Lung (tissue), 12 donors: ENCODE measurements around the gene MRPL9. TPM values are rescaled to one million over a fixed set of nuclear protein-coding genes. Genes with fewer than 3 reads are reported as not detected.
"Not testable (repeated sequence)": the region's sequence is repeated elsewhere in the genome, so short reads cannot be mapped to it uniquely, and the experiment has no call there.

Experiments used
- ATAC-seq: fragments of 200-7000 bp; cut with Tn5 transposase; one replicate; pipeline ENCODE4 v1.9.1; 2020; ENCODE audit warnings: moderate number of reproducible peaks; ENCODE audit not compliant: insufficient read depth, low FRiP score
- DNase-seq, 3 donors: peaks; one replicate each; pipeline ENCODE4 v3.0.0-alpha.2; 2013 to 2017
- H3K27ac ChIP-seq, 2 donors: one replicate each; pipeline ENCODE4 v1.5.1; 2013; ENCODE audit warnings: mild to moderate bottlenecking in 2 of 2, moderate library complexity in 2 of 2, control low read depth in 1 of 2, inconsistent platforms in 1 of 2, low read depth in 1 of 2, low read length in 1 of 2
- H3K27me3 ChIP-seq, 3 donors: one replicate each; pipeline ENCODE4 v1.5.1; 2013; ENCODE audit warnings: low read length in 2 of 3; ENCODE audit not compliant: control insufficient read depth in 3 of 3, insufficient read depth in 3 of 3
- H3K36me3 ChIP-seq, 4 donors: one replicate each; pipeline ENCODE4 v1.5.1; 2013; ENCODE audit warnings: low read length in 4 of 4, mild to moderate bottlenecking in 1 of 4, moderate library complexity in 1 of 4; ENCODE audit not compliant: control insufficient read depth in 4 of 4, insufficient read depth in 4 of 4
- H3K4me1 ChIP-seq, 5 donors: one replicate each; pipeline ENCODE4 v1.5.1; 2013; ENCODE audit warnings: low read length in 5 of 5, mild to moderate bottlenecking in 2 of 5, moderate library complexity in 1 of 5; ENCODE audit not compliant: control insufficient read depth in 5 of 5, insufficient read depth in 5 of 5
- H3K4me3 ChIP-seq: one replicate; pipeline ENCODE4 v1.5.1; 2013; ENCODE audit warnings: mild to moderate bottlenecking, control low read depth, moderate library complexity
- H3K9ac ChIP-seq, 2 donors: one replicate each; pipeline ENCODE4 v1.5.1; 2013; ENCODE audit warnings: low read length in 2 of 2, control low read depth in 1 of 2; ENCODE audit not compliant: insufficient read depth in 1 of 2
- H3K9me3 ChIP-seq, 4 donors: one replicate each; pipeline ENCODE4 v1.5.1; 2013; ENCODE audit warnings: low read length in 3 of 4, mild to moderate bottlenecking in 1 of 4, moderate library complexity in 1 of 4; ENCODE audit not compliant: control insufficient read depth in 4 of 4, insufficient read depth in 3 of 4
- CTCF ChIP-seq: IDR thresholded peaks from 2 replicates; pipeline ENCODE4 v1.5.1; 2012; ENCODE audit warnings: mild to moderate bottlenecking; ENCODE audit errors: control extremely low read depth, extremely low read depth
- WGBS, 2 donors: extraction: QIAGEN DNeasy Blood & Tissue Kit; methylation state at CpG; one replicate each; pipeline ENCODE4 v1.1.7; 2013; 5-methylcytosine and 5-hydroxymethylcytosine counted together
- polyA plus RNA-seq, 2 donors: library from polyadenylated mRNA; stranded (reverse); fragments of 200-250 nt; gene quantifications; one replicate each; pipeline ENCODE4 v1.2.1, GENCODE V29; 2013
- total RNA-seq, 2 donors: library from RNA; depleted of rRNA in 1 of 2; stranded (reverse); fragments of >200 nt in 1 of 2; gene quantifications; one replicate each; pipeline ENCODE4 v1.2.1, GENCODE V29; 2014 to 2021
- donor health status: control.
- donor health status: control.
- donor health status: Bipolar disorder and iron deficiency.
- donor health status: healthy.
- donor health status: DM: yes; HTN: yes; CAD: no.

The MRPL9 gene
- total and polyA plus RNA-seq, 4 donors: 51.0 to 68.1 (median 55.6) TPM

DNA sequence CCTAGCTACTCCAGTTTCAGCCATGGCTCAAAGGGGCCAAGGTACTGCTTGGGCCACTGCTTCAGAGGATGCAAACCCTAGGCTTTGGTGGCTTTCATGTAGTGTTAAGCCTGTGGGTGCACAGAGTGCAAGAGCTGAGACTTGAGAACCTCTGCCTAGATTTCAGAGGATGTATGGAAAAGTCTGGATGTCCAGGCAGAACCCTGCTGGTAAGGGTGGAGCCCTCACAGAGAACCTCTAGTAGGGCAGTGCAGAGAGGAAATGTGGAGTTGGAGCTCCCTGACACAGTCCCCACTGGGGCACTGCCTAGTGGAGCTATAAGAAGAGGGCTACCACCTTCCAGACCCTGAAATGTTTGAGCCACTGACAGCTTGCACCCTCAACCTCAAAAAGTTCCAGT, 25.8 kb downstream of the MRPL9 start:
- Histone ChIP-seq H3K4me3 (no peak overlapping the region), H3K4me1 (no peaks in the 10 kb centered on the region), H3K9ac (no peak overlapping the region), H3K9me3 (peaks cover 0 to 4% (median 1%) of the 10 kb centered on the region in 4 donors), H3K27ac (no peak overlapping the region), H3K36me3 (no peaks in the 10 kb centered on the region), H3K27me3 (no peaks in the 10 kb centered on the region)
- ATAC-seq: no peak
- DNase-seq: no peak
- TF ChIP-seq CTCF: no peak

DNA sequence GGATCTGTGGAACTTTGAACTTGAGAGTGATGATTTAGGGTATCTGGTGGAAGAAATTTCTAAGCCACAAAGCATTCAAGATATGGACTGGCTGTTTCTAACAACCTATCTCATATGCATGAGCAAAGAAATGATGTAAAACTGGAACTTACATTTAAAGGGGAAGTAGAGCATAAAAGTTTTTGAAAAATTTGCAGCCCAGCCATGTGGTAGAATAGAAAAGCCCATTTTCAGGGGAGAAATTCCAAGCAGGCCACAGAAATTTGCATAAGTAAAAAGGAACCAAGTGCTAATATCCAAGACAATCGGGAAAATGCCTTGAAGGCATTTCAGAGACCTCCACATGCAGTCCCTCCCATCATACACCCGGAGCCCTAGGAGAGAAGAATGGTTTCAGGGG, 26.3 kb downstream of the MRPL9 start:
- no peak for TF ChIP-seq CTCF
- ATAC-seq: no peak
- H3K27ac ChIP-seq: no peak overlapping the region
- no peak for DNase-seq
- H3K4me3 ChIP-seq: no peak overlapping the region
- H3K9me3 ChIP-seq: peaks cover 0 to 4% (median 1%) of the 10 kb centered on the region in 4 donors
- no peaks in the 10 kb centered on the region for H3K27me3 ChIP-seq
- no peaks in the 10 kb centered on the region for H3K4me1 ChIP-seq
- 75 to 93% methylated on average over 2 of the region's 2 CpGs for WGBS, 2 donors
- H3K9ac ChIP-seq: no peak overlapping the region
- no peaks in the 10 kb centered on the region for H3K36me3 ChIP-seq

- H3K9ac ChIP-seq, H3K27ac ChIP-seq, H3K27me3 ChIP-seq, H3K36me3 ChIP-seq, H3K9me3 ChIP-seq, H3K4me1 ChIP-seq, H3K4me3 ChIP-seq, ATAC-seq, DNase-seq: not testable (repeated sequence)
- 94 to 96% methylated on average over 9 of the region's 9 CpGs for WGBS, 2 donors
Observed at GRCh38 chr1:151733995-151734394, 29.3 kb downstream of the MRPL9 start.

DNA sequence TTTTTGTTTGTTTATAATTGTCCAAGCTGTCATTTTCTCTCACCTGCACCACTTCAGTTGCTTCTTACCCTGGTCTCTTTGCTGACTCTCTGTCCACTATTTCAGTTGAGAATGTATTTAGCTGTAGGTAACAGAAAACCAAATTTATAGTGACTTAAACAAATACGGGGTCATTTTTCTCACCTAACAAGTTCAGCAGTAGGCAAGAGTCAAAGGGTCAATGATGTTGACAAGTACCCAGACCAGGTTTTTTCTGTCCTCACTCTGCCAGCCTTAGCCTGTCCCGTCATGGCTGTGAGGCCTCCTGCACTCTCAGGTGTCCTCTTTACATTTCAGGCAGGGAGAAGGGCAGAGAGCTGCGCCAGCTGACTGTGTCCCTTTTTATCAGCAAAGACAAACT, 30.2 kb downstream of the MRPL9 start:
- Histone ChIP-seq H3K27ac (no peak overlapping the region), H3K27me3 (peaks cover 0 to 11% (median 10%) of the 10 kb centered on the region in 3 donors), H3K36me3 (no peaks in the 10 kb centered on the region), H3K9ac (no peak overlapping the region), H3K4me1 (no peaks in the 10 kb centered on the region), H3K4me3 (no peak overlapping the region), H3K9me3 (peaks cover 0 to 4% (median 1%) of the 10 kb centered on the region in 4 donors)
- no peak for DNase-seq
- 70 to 75% methylated on average over 3 of the region's 3 CpGs for WGBS, 2 donors
- no peak for TF ChIP-seq CTCF
- no peak for ATAC-seq
